IMR-90 (cell line): ENCODE data around the gene C1orf159.

Experiments
- CEBPB ChIP-seq: IDR thresholded peaks from 2 replicates; pipeline ENCODE4 v1.6.1; 2012; ENCODE audit warnings: low read depth, low read length, improper control_type of control experiment
- CHD1 ChIP-seq: IDR thresholded peaks from 2 replicates; pipeline ENCODE4 v1.6.1; 2012; ENCODE audit warnings: low read depth, low read length, improper control_type of control experiment
- CTCF ChIP-seq: conservative IDR thresholded peaks from 2 replicates; pipeline ENCODE4 v1.5.1; 2012; ENCODE audit warnings: mild to moderate bottlenecking, low read depth, low read length, improper control_type of control experiment
- MAFK ChIP-seq: IDR thresholded peaks from 2 replicates; pipeline ENCODE4 v1.6.1; 2012; ENCODE audit warnings: low read depth, low read length, improper control_type of control experiment
- MXI1 ChIP-seq: IDR thresholded peaks from 2 replicates; pipeline ENCODE4 v1.6.1; 2012; ENCODE audit warnings: low read depth, mild to moderate bottlenecking, low read length, moderate library complexity, borderline replicate concordance
- NFE2L2 ChIP-seq: fragments of 150-350 bp; IDR thresholded peaks from 2 replicates; pipeline ENCODE4 v1.6.1; 2016; ENCODE audit warnings: low read depth, mild to moderate bottlenecking, low read length
- POLR2A ChIP-seq: IDR thresholded peaks from 2 replicates; pipeline ENCODE4 v1.6.1; 2012; ENCODE audit warnings: mild to moderate bottlenecking, low read depth, low read length
- RAD21 ChIP-seq: IDR thresholded peaks from 2 replicates; pipeline ENCODE4 v1.6.1; 2012; ENCODE audit warnings: low read length, improper control_type of control experiment
- RCOR1 ChIP-seq: IDR thresholded peaks from 2 replicates; pipeline ENCODE4 v1.6.1; 2012; ENCODE audit warnings: mild to moderate bottlenecking, low read length, improper control_type of control experiment; ENCODE audit not compliant: insufficient replicate concordance
- RFX5 ChIP-seq: IDR thresholded peaks from 2 replicates; pipeline ENCODE4 v1.8.0; 2012; ENCODE audit warnings: low read depth, mild to moderate bottlenecking, low read length, moderate library complexity
- USF2 ChIP-seq: fragments of 150-350 bp; IDR thresholded peaks from 2 replicates; pipeline ENCODE4 v1.6.1; 2017; ENCODE audit warnings: mild to moderate bottlenecking, antibody characterized with exemption, low read length, low read depth
- TF ChIP-seq, protein P1 (sequence below): fragments of 150-350 bp; IDR thresholded peaks from 2 replicates; pipeline ENCODE4 v1.6.1; 2016; ENCODE audit warnings: low read depth, mild to moderate bottlenecking, low read length, moderate library complexity, borderline replicate concordance

DNA sequence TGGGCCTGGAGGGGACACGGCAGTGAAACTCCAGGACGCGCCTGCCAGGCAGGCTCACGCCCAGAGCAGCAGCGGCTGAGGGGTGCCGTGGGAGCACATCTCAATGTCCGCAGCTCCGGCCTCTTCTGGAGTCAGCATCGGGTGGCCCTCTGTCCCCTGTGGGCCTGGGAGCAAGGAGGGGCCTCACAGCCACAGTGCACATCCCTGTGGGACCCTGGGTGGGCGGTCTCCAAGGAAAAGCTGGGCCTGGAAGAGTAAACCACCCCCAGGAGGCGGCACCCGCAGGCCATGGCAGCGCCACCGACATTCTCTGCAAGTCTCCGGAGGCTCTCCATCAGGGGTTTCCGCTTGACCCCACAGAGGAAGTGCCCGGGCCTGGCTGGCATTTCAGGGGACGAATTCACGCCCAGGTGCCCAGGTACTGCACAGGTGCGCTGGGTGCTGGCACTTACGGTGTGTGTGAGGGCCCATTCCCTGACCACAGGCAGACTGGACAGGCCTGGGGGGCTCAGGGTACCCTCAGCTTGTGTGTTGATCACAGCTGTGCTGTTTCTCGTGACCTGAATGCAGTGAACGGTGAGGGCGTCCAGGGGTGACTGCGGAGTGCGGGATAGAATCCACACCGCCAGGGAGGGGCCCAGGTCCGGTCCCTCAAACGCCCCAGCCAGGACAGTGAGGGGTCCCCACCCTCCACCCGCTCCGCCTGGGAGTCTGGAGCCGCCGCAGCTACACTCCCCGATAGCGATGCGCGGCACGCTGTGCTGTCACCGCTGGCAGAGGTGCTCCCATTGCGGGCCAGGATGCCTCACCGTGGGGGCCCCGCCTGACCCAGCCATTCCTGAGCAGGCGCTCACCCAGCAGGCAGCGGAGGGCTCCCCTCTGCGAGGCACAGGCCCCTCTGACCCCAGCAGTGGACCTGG is 25.2 kb downstream of the C1orf159 start:
- TF ChIP-seq RFX5 = no peak
- TF ChIP-seq POLR2A = no peak
- TF ChIP-seq CTCF = no peak
- no peak for TF ChIP-seq RAD21
- TF ChIP-seq, protein P1, sequence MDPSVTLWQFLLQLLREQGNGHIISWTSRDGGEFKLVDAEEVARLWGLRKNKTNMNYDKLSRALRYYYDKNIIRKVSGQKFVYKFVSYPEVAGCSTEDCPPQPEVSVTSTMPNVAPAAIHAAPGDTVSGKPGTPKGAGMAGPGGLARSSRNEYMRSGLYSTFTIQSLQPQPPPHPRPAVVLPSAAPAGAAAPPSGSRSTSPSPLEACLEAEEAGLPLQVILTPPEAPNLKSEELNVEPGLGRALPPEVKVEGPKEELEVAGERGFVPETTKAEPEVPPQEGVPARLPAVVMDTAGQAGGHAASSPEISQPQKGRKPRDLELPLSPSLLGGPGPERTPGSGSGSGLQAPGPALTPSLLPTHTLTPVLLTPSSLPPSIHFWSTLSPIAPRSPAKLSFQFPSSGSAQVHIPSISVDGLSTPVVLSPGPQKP = no peak
- TF ChIP-seq MAFK = no peak
- no peak for TF ChIP-seq USF2
- TF ChIP-seq MXI1 = no peak
- no peak for TF ChIP-seq CEBPB
- no peak for TF ChIP-seq NFE2L2
- no peak for TF ChIP-seq RCOR1
- no peak for TF ChIP-seq CHD1
